ENCODE results near the gene TLDC2.

Gene TLDC2

GRCh38 chr20:36937402-36937770 is 61.4 kb downstream of the TLDC2 start:
- POLR2A ChIA-PET = no interaction called here
- no peak for TF ChIP-seq CTCF (IDR thresholded peaks at IDR 0.05; ENCODE audit: control extremely low read depth, extremely low read depth, low read depth, missing control alignments)
- CTCF ChIA-PET = interaction anchor here (1.4 to 3.2 kb wide), 2 partner anchors 18 to 129 kb away, joined by 3 to 15 read pairs; no protein-coding TSS in a partner anchor
- DNase-seq (ENCODE audit: extremely low spot score) = no peak

GRCh38 chr20:36941401-36941835 is 65.5 kb downstream of the TLDC2 start:
- no peak for TF ChIP-seq CTCF (IDR thresholded peaks at IDR 0.05; ENCODE audit: control extremely low read depth, extremely low read depth, low read depth, missing control alignments)
- CTCF ChIA-PET = interaction anchor here (2.2 kb wide), 1 partner anchor 22 kb away, joined by 5 read pairs; no protein-coding TSS in a partner anchor
- POLR2A ChIA-PET = no interaction called here
- no peak for DNase-seq (ENCODE audit: extremely low spot score)

Measured in GM10248 (cell line).